GM19328 (cell line): ENCODE data around the gene EFNA5.
"Not testable (repeated sequence)": the region's sequence is repeated elsewhere in the genome, so short reads cannot be mapped to it uniquely, and the experiment has no call there.

Experiments used
- ATAC-seq: cut with Tn5 transposase; IDR thresholded peaks from one replicate; pipeline ENCODE4 v1.9.1; 2021; ENCODE audit warnings: mild to moderate bottlenecking, moderate library complexity; ENCODE audit not compliant: unreplicated experiment

The EFNA5 gene

GRCh38 chr5:107377277-107377609, 293.5 kb downstream of the EFNA5 start:
- no peak for ATAC-seq

- no peak for ATAC-seq
These were observed 294.0 kb downstream of the EFNA5 start for GRCh38 chr5:107376546-107377276.

- peak; percentile 69 for ATAC-seq
These were observed 297.0 kb downstream of the EFNA5 start for GRCh38 chr5:107373549-107374263.

DNA sequence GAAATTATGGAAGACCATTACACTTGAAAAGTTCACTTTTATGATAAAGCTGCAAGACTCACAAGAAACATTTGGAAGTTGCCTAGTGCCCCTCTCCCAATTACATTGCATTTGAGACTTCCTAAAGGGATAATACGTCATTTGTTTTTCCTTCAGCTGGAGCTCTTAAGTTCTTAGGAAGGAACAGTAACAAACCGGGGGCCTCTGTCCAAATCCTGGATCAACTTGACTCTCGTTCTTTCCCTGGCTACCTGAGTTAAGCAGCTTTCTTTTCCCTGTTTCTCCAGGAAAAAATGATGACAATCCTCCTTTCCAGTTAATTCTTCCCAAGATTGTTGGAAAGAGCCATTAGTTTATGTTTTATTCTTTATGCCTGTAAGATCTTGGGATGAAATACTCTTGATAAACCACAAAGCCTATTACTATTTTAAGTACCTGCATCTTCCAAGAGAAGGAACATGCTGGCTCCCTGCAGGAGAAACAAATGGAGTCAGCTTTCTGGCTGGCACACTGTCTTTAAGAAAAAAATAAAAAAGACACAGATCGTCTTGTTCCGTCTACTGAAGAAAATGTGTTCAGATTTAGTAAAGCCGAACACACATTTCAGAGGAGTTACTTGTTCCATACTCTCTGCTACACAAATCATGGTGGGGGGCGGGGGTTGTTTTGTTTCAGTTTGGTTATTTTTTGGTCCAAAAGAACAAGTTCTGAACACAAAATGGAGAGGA, 297.9 kb downstream of the EFNA5 start:
- no peak for ATAC-seq

DNA sequence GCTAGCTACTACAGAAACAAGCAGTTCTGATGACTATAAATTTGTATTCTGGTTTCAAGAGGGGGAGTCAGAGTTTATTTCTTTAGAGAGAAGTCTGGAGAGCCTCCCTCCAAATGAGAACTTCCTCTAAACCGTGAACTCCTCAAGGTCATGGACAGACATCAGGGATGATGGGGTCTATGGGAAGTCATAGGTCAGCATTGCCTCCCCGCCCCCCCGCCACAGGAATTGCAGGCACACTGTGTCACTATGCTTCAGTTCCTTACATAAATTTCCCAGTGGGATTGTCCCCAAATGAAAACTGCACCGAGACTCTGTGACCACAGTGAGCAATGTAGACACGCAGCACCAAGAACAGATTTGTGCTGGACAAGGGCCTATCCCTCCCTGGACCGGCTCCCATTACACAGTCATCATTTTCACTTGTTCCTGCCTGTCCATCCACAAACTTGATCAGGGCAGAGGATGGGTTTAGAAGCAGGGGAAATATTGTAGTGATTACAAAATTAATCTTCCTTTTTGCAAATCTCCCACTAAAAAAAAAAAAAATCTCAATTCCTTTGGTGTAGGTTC, 300.3 kb downstream of the EFNA5 start:
- no peak for ATAC-seq

DNA sequence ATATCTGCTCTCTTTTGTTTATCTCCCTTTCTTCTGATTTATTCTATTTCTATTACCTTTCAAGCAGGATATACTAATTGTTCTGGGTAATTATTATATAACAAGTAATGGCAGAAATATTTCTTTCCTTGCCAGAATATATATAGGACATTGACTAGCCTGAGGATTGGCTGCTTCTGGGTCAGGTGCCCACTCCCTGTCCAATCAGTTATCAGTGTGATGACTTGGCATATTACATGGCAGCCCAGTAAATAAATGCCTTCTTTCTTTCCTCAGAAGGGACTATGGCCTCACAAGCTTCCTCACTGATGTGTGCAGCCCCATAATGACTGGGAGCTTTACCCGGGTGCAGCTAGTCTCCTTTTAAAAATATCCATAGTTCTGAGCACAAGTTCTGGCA, 301.1 kb downstream of the EFNA5 start:
- no peak for ATAC-seq

DNA sequence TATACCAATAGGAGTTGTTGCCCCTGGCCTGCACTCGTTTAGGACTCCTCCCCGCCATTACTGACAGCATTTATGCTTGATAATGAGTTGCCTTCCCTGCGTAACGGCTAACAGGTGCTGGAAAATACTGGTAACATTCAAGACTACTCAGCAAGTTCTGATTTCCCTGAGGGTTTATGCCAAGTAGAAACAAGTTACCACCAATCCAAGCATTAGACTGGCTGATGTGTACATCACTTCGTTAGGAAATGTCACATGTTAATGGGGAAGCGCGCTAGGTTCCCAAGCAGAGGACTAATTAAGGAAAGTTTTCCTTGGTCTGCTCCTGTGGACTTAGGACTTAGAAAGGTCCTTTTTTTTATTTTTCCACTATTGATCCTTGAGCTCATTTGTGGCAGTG, 302.1 kb downstream of the EFNA5 start:
- ATAC-seq = no peak

GRCh38 chr5:107367939-107368338, 302.8 kb downstream of the EFNA5 start:
- ATAC-seq = no peak

DNA sequence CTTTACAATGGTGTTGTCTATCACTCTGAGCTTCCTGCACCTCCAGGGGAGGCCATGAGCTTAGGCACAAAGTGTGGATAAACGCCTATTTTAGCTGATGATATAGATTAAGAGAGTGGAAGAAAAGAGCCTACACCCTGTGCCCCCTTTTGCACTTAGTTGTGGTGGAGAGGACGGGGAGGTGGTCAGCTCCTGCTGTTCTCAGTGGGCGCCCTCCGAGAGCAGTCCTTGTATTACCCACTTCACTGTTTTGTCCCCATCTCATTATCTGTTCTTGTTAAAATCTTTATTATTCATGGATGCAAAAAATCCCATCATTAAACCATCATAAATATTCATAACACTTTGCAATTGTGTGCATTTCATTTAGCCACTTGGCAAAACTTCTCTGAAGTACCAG, 303.3 kb downstream of the EFNA5 start:
- ATAC-seq = no peak

GRCh38 chr5:107365320-107366109, 305.2 kb downstream of the EFNA5 start:
- no peak for ATAC-seq

DNA sequence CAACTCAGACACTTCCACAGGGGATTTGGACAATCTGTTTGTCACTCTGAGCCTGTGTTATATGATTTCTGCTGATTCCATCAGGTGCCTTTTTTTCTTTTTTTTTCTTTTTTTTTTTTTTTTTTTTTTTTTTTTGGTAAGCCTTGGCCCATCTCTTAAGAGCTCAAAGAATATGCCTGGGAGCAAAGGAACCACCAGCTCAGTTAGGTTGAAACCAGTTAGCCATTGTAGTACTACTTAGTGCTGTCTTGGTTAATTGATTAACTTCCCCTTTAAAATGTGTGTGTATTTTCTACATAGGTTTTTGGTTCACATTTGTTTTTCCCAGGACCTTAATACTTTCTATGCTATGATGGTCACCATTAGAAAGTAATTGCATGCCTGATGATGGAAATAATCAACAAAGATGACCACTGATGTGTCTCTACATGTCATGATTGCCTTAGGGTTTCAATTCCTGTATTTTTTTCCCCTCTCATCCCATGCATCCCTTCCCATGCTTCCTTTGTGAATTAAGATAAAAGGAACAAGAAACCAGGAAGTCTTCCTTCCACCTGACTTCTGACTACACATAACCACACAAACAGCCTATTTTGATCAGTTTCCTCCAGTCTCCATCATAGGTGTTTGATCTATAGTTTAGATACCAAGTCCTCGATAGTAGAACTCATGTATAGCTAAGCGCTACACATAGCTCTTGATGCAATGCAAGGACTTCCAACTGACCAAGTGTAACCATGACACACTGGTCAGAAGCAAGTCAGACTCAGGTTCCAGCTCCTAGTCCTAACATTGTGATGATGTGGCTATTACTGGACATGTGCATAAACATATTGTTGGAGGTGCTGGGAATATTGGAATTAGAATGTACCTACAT, 306.1 kb downstream of the EFNA5 start:
- no peak for ATAC-seq

GRCh38 chr5:107363768-107364167, 307.0 kb downstream of the EFNA5 start:
- no peak for ATAC-seq

- no peak for ATAC-seq
These were observed 308.8 kb downstream of the EFNA5 start for GRCh38 chr5:107361945-107362344.

GRCh38 chr5:107359916-107360234, 310.9 kb downstream of the EFNA5 start:
- no peak for ATAC-seq

GRCh38 chr5:107359033-107359915, 311.5 kb downstream of the EFNA5 start:
- ATAC-seq = no peak

- no peak for ATAC-seq
These were observed 313.8 kb downstream of the EFNA5 start for GRCh38 chr5:107356891-107357290.

- ATAC-seq = no peak
These were observed 318.2 kb downstream of the EFNA5 start for GRCh38 chr5:107352576-107352975.

GRCh38 chr5:107346580-107346979, 324.2 kb downstream of the EFNA5 start:
- ATAC-seq = not testable (repeated sequence)

- no peak for ATAC-seq
These were observed 328.4 kb downstream of the EFNA5 start for GRCh38 chr5:107342371-107342770.
